Measurements from ENCODE around the gene TUBB2B.

GRCh38 chr6:3206339-3207015 is 21.0 kb downstream of the TUBB2B start:
- no peak for TF ChIP-seq FOXM1 (IDR thresholded peaks at IDR 0.05; ENCODE audit: borderline replicate concordance, low read depth)
- TF ChIP-seq REST (IDR thresholded peaks at IDR 0.05; ENCODE audit: low read depth) = no peak
- TF ChIP-seq EP300 (IDR thresholded peaks at IDR 0.05; ENCODE audit: borderline replicate concordance) = no peak
- no peak for TF ChIP-seq EGR1 (IDR thresholded peaks at IDR 0.05)

Data from Ishikawa (cell line).